Right cardiac atrium (tissue), 5 donors: ENCODE data around the gene TICAM2. TPM values are rescaled to one million over a fixed set of nuclear protein-coding genes. Genes with fewer than 3 reads are reported as not detected.
A peak's percentile ranks its signal among the peaks of the same experiment; 100 is the strongest.

Experiments
- ATAC-seq, 2 donors: fragments of 200-7000 bp; cut with Tn5 transposase; one replicate each; pipeline versions ENCODE4 v1.8.0 to v1.9.1; 2020; ENCODE audit warnings: moderate library complexity in 2 of 2, mild to moderate bottlenecking in 1 of 2
- DNase-seq, 3 donors: peaks; one replicate each; pipeline ENCODE4 v3.0.0-alpha.2; 2020
- H3K27ac ChIP-seq: one replicate; pipeline ENCODE4 v1.5.1; 2013; ENCODE audit warnings: mild to moderate bottlenecking, low read length, control low read depth, moderate library complexity
- H3K27me3 ChIP-seq: one replicate; pipeline ENCODE4 v1.6.1; 2013; ENCODE audit not compliant: control insufficient read depth, insufficient read depth
- H3K4me1 ChIP-seq: one replicate; pipeline ENCODE4 v1.6.1; 2013; ENCODE audit warnings: low read length; ENCODE audit not compliant: control insufficient read depth, insufficient read depth
- H3K4me3 ChIP-seq: one replicate; pipeline ENCODE4 v1.5.1; 2013; ENCODE audit warnings: low read length, control low read depth
- H3K9me3 ChIP-seq: one replicate; pipeline ENCODE4 v1.6.1; 2013; ENCODE audit warnings: low read length; ENCODE audit not compliant: control insufficient read depth
- WGBS: extraction: QIAGEN DNeasy Blood & Tissue Kit; methylation state at CpG from one replicate; pipeline ENCODE4 v1.1.7; 2013; 5-methylcytosine and 5-hydroxymethylcytosine counted together
- intact Hi-C, 4 donors: fragments of 100-400 bp; cut with DNase I; formaldehyde crosslinking; loops; one replicate each; pipeline versions ENCODE4 v1.11.0 to v1.14.0; 2022 to 2023
- polyA plus RNA-seq: library from polyadenylated mRNA; stranded (reverse); fragments of 200-250 nt; gene quantifications from one replicate; pipeline ENCODE4 v1.2.3, GENCODE V29; 2013
- total RNA-seq, 4 donors: library from RNA; stranded (reverse); fragmentation: NEBNext Ultra II Directional; extraction: Animal tissue kit (Norgen Biotek cat#: 25700); gene quantifications; one replicate each; pipeline ENCODE4 v1.2.1, GENCODE V29; 2021
- donor health status: healthy with polysubstance abuse.
- donor health status: DM: no; HTN: yes; CAD: no.
- donor health status: DM: no; HTN: no; CAD: no.
- donor health status: DM: no; HTN: yes; CAD: no; lungs with severe emphysema.
- donor health status: DM: yes; HTN: yes; CAD: no.

TICAM2 gene
- total and polyA plus RNA-seq, 5 donors = 1.5 to 4.3 (median 3.4) TPM

DNA sequence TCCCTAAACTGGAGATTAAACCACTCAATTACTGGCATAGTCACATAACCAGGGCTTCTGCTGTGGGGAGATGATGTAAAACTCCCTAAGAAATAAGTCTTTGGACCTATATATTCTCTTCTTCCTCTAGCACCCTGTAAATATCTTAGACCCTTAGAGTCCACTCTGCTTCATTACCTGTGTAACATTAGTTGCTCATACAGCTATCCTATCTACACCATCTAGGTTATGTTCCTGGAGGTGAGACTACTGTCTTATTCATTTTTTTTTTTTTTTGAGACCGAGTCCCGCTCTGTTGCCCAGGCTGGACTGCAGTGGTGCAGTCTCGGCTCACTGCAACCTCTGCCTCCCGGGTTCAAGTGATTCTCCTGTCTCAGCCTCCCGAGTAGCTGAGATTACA lies 9.6 kb upstream of the TICAM2 start:
- WGBS = 94% methylated on average over 5 of the region's 5 CpGs
- Histone ChIP-seq H3K27me3 (no peaks in the 10 kb centered on the region), H3K9me3 (no peaks in the 10 kb centered on the region), H3K4me3 (no peak overlapping the region), H3K27ac (no peak overlapping the region), H3K4me1 (no peaks in the 10 kb centered on the region)
- intact Hi-C loops = no loop called here
- DNase-seq = no peak
- ATAC-seq = no peak

DNA sequence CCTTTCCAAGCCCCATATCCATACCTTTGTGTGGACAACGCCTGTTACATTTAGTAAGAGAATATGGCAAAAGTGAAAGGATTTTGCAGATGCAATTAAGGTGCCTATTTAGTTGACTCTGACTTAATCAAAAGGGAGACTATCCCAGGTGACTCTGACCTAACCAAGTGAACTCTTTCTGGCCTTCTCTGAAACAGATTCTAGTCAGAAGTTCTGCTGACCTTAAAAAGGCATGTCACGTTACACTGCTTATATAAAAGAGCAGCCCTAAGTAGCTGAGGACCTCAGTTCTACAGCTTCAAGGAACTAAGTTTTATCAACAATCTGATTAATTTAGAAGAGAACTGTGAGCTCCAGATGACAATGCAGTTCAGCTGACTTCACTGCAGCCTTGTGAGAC lies 5.7 kb upstream of the TICAM2 start:
- Histone ChIP-seq H3K9me3 (no peaks in the 10 kb centered on the region), H3K27ac (no peak overlapping the region), H3K27me3 (no peaks in the 10 kb centered on the region), H3K4me3 (no peak overlapping the region), H3K4me1 (no peaks in the 10 kb centered on the region)
- WGBS = 85% methylated on average over 2 of the region's 2 CpGs
- ATAC-seq = no peak
- no peak for DNase-seq
- intact Hi-C loops = no loop called here

DNA sequence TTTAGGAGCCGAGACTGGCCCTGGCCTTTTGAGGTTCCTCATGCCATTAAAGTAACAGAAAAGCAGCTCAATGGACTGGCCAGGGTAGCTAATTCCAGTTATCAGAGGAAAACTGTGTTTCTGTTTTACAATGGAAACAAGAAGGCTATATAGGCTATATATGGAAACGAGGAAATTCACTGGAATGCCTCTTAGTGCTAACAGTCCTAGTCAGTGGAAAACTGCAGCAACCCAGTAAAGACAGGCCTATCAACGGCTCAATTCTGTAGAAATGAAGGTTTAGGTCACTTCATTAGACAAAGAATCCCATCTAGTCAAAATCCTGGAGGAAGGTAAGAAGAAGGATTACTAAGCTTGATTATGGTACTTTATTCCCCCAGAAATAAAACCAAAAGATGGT lies 3.2 kb upstream of the TICAM2 start:
- H3K9me3 ChIP-seq = no peaks in the 10 kb centered on the region
- intact Hi-C loops = no loop called here
- H3K4me3 ChIP-seq = no peak overlapping the region
- H3K27ac ChIP-seq = no peak overlapping the region
- H3K27me3 ChIP-seq = no peaks in the 10 kb centered on the region
- 81% methylated on average over 3 of the region's 3 CpGs for WGBS
- ATAC-seq = no peak
- no peaks in the 10 kb centered on the region for H3K4me1 ChIP-seq
- DNase-seq = no peak

DNA sequence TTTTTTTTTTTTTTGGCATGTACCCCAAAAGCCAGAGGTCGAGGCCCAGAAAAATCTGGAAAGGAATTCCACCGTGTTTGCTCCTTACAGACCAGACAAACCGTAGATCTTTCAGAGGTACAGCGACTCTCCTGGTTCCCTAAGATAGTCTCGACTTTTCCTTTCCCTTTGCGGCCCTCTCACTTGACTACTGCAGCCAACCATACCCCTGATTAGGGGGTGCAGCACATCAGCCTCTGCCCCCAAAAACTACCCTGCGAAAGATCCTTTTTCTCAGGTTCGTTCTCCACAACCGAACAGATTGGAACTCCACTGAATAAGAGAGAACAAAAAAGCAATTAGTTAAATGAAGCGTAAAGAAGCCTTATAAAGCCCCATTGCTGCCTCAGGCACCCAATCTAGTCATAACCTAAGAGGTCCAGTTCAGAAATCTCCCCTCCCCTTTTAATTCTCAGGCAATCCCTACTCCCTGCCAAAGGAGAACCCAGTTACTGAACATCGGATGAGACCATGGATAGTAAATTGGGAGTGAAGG lies 379 bp upstream of the TICAM2 start:
- intact Hi-C loops = no loop called here
- Histone ChIP-seq H3K27ac (peak overlapping the region; percentile 50), H3K4me1 (no peaks in the 10 kb centered on the region), H3K9me3 (no peaks in the 10 kb centered on the region), H3K27me3 (no peaks in the 10 kb centered on the region), H3K4me3 (peak overlapping the region; percentile 83)
- DNase-seq (no peak), ATAC-seq (peak; percentile 41 to 51)
- WGBS = 43% methylated on average over 11 of the region's 11 CpGs

DNA sequence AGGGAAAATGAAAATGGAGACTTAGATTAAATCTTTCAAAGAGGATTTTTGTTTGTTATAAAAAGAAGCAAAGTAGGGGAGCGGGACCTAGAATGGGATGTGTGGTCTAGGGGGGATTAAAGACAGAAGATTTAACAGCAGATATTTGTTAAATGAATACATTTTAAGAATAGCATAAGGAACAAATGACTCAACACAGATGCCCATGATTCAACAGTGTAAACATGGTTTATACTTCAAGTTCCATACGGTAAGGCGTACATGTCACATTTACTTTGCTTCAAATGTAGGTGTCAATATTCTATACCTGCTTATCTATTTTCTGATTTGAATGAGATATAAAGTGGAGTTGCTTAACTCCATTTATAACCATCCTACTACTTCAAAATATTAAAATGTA lies 1.5 kb downstream of the TICAM2 start:
- intact Hi-C loops = no loop called here
- ATAC-seq = no peak
- Histone ChIP-seq H3K9me3 (no peaks in the 10 kb centered on the region), H3K4me3 (peak overlapping the region; percentile 83), H3K4me1 (no peaks in the 10 kb centered on the region), H3K27me3 (no peaks in the 10 kb centered on the region), H3K27ac (no peak overlapping the region)
- 94% methylated on average over 3 of the region's 3 CpGs for WGBS
- no peak for DNase-seq

DNA sequence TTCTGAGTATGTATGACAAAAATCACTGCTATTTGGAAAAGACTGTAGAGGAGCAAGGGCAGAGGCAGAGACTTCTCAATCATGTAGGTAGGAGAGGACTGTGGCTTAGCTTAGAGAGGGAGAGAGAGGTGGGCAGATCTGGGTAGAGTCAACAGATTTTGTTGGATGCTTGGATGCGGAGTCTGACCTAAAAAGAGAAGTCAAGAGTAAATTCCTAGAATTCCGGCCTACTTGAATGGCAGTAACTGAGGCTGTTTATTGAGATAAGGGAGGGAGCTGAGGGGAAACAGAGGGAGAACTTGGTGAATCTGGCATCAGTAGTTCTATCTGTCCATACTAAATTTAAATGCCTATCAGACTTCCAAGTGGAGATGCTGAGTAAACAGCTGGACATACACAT lies 2.4 kb downstream of the TICAM2 start:
- no peaks in the 10 kb centered on the region for H3K9me3 ChIP-seq
- no peaks in the 10 kb centered on the region for H3K27me3 ChIP-seq
- peak overlapping the region; percentile 7 for H3K27ac ChIP-seq
- WGBS = 34% methylated on average over 2 of the region's 2 CpGs
- intact Hi-C loops = no loop called here
- DNase-seq (no peak), ATAC-seq (no peak)
- no peaks in the 10 kb centered on the region for H3K4me1 ChIP-seq
- no peak overlapping the region for H3K4me3 ChIP-seq

DNA sequence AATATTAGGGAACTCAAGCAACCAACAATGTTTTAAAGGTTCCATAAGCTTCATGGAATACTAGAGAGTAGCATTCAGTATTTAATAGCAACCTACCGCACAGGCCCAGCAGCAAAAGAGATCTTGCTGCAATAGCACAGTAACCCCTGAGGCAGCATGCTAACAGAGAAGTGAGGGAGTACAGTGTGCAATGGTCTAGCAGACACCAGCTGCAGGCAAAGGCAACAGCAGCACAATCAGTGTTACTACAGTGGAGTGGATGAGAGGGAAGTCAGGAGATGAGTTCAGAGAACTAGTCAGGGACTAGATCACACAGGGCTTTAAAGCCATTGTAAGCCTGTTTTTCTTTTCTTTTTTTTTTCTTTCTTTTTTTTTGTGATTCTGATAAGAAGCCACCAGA lies 2.8 kb downstream of the TICAM2 start:
- H3K4me3 ChIP-seq = no peak overlapping the region
- no peaks in the 10 kb centered on the region for H3K4me1 ChIP-seq
- 53% methylated on average over 1 of the region's 1 CpG for WGBS
- intact Hi-C loops = no loop called here
- H3K27me3 ChIP-seq = no peaks in the 10 kb centered on the region
- H3K9me3 ChIP-seq = no peaks in the 10 kb centered on the region
- peak; percentile 42 to 59 for ATAC-seq
- DNase-seq = peak; percentile 18 to 44 (median 44)
- H3K27ac ChIP-seq = no peak overlapping the region

DNA sequence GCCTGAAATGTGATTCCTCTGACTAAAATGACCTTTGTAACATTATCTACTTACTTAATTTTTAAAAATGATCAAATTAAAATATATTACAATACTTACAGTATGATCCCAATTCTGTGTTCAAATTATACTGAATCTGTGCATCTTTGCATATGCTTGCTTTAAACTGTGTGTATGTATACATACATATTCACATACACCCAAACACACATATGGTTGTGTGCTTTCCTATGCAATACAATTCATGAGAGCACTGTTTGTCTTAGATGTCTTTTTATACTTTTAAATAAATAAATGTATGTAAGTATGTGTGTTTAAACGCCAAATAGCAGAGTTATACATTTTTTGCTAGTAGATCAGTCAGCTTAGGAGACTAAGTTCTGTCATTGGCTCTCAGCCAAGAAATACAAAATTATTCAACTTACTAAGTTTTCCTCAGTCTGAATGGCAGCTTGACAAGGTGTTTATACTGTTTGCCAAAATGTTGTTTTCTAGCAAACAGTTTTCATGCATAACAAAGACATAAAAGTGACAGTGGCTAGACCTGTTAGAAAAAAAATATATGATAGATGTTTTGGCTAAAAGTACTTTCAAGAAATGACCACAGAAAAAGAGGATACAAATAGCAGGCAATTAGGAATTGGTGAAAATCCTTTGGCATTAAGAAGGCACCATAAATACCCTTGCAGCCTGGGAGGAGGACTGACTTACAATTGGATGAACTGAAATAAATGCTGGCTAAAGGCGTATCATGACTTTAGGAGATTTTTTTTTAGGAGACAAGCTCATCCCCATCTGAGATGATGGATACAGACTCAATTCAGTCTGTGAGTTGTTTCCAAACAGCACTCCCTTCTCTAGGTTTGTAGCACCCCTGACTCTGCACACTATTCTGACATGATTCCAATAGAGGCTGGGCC lies 7.9 kb downstream of the TICAM2 start:
- Histone ChIP-seq H3K4me3 (no peak overlapping the region), H3K4me1 (no peaks in the 10 kb centered on the region), H3K27me3 (no peaks in the 10 kb centered on the region), H3K27ac (no peak overlapping the region), H3K9me3 (no peaks in the 10 kb centered on the region)
- no peak for ATAC-seq
- WGBS = 75% methylated on average over 2 of the region's 2 CpGs
- DNase-seq = no peak
- intact Hi-C loops = no loop called here

DNA sequence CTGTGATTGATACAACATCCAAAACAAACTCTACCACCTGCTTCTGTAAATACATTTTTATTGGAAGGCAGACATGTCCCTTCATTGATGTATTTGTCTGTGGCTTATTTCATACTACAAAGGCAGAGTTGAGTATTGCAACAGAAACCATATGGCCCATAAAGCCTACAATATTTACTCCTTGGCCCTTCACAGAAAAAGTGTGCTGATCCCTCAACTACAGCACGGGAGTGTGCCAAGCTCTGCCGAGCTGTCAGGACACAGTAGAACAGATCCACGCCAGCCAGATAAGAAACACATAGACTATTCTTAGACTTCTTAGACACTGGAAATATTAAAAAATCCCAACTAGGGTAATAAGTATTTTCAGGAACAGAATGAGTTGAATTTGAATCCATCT lies 13.2 kb downstream of the TICAM2 start:
- Histone ChIP-seq H3K27me3 (no peaks in the 10 kb centered on the region), H3K9me3 (no peaks in the 10 kb centered on the region), H3K4me1 (peaks cover 2% of the 10 kb centered on the region), H3K4me3 (no peak overlapping the region), H3K27ac (no peak overlapping the region)
- DNase-seq (peak in 1 of 3 donors; percentile 68), ATAC-seq (peak; percentile 77 to 78)
- WGBS = 46% methylated on average over 3 of the region's 3 CpGs
- intact Hi-C loops = loop anchor here in 3 of 4 donors (5.0 to 10.0 kb wide), 3 partner anchors 212 to 282 kb away; no protein-coding TSS in a partner anchor

DNA sequence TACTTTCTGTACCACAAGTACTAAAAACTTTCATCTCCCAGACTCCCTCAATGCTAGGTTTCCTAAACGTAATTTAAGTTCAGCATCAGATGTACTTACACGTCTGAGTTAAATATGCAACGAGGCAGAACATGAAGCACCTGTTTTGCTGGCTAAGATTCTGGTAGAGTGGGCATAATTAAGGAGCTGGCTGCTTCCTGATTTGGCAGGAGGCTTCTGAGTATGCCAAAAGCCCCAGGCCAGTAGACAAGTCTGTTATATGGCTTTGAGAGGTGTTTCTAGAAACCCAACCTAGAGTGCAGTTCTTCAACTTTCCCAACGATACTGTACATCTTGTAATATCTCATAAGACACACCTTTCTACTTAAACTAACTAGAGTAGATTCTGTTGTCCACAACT lies 13.6 kb downstream of the TICAM2 start:
- ATAC-seq = no peak
- DNase-seq = no peak
- WGBS = 66% methylated on average over 4 of the region's 4 CpGs
- Histone ChIP-seq H3K4me1 (peaks cover 2% of the 10 kb centered on the region), H3K9me3 (no peaks in the 10 kb centered on the region), H3K4me3 (no peak overlapping the region), H3K27ac (no peak overlapping the region), H3K27me3 (no peaks in the 10 kb centered on the region)
- intact Hi-C loops = loop anchor here in 3 of 4 donors (5.0 to 10.0 kb wide), 3 partner anchors 211 to 281 kb away; no protein-coding TSS in a partner anchor

DNA sequence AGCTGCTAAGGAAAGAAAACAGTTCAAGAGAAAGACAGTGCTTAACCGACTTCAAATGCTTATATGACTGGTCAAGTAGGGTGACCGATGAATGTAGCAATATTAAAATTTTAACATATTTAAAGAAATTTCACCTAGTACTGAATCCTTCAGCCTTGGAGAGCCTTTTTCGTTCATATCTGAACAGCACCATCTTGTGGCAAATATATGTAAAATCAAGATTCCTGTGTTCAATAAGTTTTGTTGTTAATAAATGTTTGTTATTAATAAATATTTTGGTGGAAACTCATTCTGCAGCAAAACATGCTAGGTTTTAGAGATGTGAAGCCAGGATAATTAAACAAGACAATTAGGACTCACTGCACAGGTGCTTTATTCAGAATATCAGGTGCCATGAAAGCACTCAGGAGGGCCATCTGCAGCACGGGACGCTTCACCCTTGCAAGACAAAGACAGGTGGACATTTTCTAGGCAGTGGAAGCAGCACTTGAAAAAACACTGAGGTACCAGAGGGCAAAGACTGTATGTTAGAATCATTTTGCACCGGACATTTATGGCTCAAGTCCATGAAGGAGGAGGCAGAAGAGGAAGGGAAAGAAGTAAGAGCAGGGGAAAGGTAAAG lies 15.6 kb downstream of the TICAM2 start:
- no peak overlapping the region for H3K4me3 ChIP-seq
- WGBS = 52% methylated on average over 6 of the region's 6 CpGs
- no peak for DNase-seq
- ATAC-seq = no peak
- H3K27me3 ChIP-seq = no peaks in the 10 kb centered on the region
- intact Hi-C loops = loop anchor here in 3 of 4 donors (5.0 to 10.0 kb wide), 3 partner anchors 209 to 279 kb away; no protein-coding TSS in a partner anchor
- H3K27ac ChIP-seq = no peak overlapping the region
- H3K4me1 ChIP-seq = peaks cover 5% of the 10 kb centered on the region
- H3K9me3 ChIP-seq = no peaks in the 10 kb centered on the region
